K562 (cell line): ENCODE results near the gene ASMTL. TPM values are rescaled to one million over a fixed set of nuclear protein-coding genes. Genes with fewer than 3 reads are reported as not detected.
A peak's percentile ranks its signal among the peaks of the same experiment; 100 is the strongest.

Experiments used
- ATAC-seq: fragments of 200-7000 bp; cut with Tn5 transposase; 3 replicates; pipeline ENCODE4 v1.9.1; 2020; ENCODE audit warnings: moderate library complexity
- BruUV-seq: library from RNA; stranded (reverse); fragments of 400-500 nt; replicated peaks from 2 replicates; lab custom pipeline; 2021; lab: Mats Ljungman, UMichigan
- CTCF ChIA-PET: fragments of 300-600 bp; formaldehyde crosslinking; extraction: SDS; loops from one replicate; lab custom pipeline; 2021; ENCODE audit warnings: low intra/inter-chr PET ratio; lab: Yijun Ruan, JAX
- POLR2A ChIA-PET: fragments of 300-600, 350-650 bp; sonication (Branson Sonifier 250); formaldehyde crosslinking; extraction: SDS; loops from one replicate; lab custom pipeline; 2021; ENCODE audit warnings: antibody characterized with exemption, inconsistent platforms; lab: Yijun Ruan, JAX
- DNase-seq, 4 experiments: peaks; one replicate each; pipeline versions ENCODE4 v3.0.0 to v3.0.0-alpha.2; 2011 to 2018; ENCODE audit warnings: low spot score in 3 of 4, mixed read lengths in 3 of 4; ENCODE audit errors: extremely low read depth in 1 of 4
- FAIRE-seq: peaks from 2 replicates; lab custom pipeline; 2011; peaks lifted over from hg19 to GRCh38; lab: Jason Lieb, UNC
- H2AFZ ChIP-seq: 2 replicates; pipeline ENCODE4 v1.6.0; 2011; ENCODE audit warnings: low read depth, low read length, control low read depth, inconsistent platforms
- H3K27ac ChIP-seq: fragments of 200-600 bp; 3 replicates; pipeline ENCODE4 v1.8.0; 2011; ENCODE audit warnings: low read depth, mild to moderate bottlenecking, control low read depth, inconsistent platforms, low read length, moderate library complexity, mixed read lengths; ENCODE audit errors: extremely low read depth
- H3K27me3 ChIP-seq, 2 experiments: fragments of 300-600 bp in 1 of 2; 2 replicates in 1 of 2; 3 replicates in 1 of 2; pipeline versions ENCODE4 v1.6.0 to v1.8.0; 2011; ENCODE audit warnings: inconsistent platforms in 2 of 2, low read length in 2 of 2, mild to moderate bottlenecking in 1 of 2, mixed read lengths in 1 of 2, moderate library complexity in 1 of 2; ENCODE audit not compliant: control insufficient read depth in 2 of 2, insufficient read depth in 2 of 2
- H3K36me3 ChIP-seq: fragments of 300-600 bp; 3 replicates; pipeline ENCODE4 v1.8.0; 2011; ENCODE audit warnings: mild to moderate bottlenecking, low read length, inconsistent platforms; ENCODE audit not compliant: control insufficient read depth, insufficient read depth
- H3K4me1 ChIP-seq, 2 experiments: fragments of 200-600 bp in 1 of 2; replicated peaks in 1 of 2; 2 replicates in 1 of 2; 3 replicates in 1 of 2; pipeline versions ENCODE4 v1.5.1 to v1.8.0; 2011; ENCODE audit warnings: inconsistent platforms in 2 of 2, low read length in 2 of 2, mild to moderate bottlenecking in 1 of 2, mixed read lengths in 1 of 2, moderate library complexity in 1 of 2; ENCODE audit not compliant: control insufficient read depth in 2 of 2, insufficient read depth in 2 of 2
- H3K4me2 ChIP-seq: 2 replicates; pipeline ENCODE4 v1.6.1; 2011; ENCODE audit warnings: low read length, control low read depth, inconsistent platforms, mixed read lengths; ENCODE audit not compliant: insufficient read depth
- H3K4me3 ChIP-seq: fragments of 200-600 bp; sonication (generic), shearing (Covaris generic); 2 replicates; pipeline ENCODE4 v1.5.1; 2016; ENCODE audit warnings: control low read depth, inconsistent platforms
- H3K79me2 ChIP-seq: fragments of 200-600 bp; 3 replicates; pipeline ENCODE4 v1.8.0; 2011; ENCODE audit warnings: low read length, inconsistent platforms; ENCODE audit not compliant: control insufficient read depth, insufficient read depth
- H3K9ac ChIP-seq, 2 experiments: 2 replicates each; pipeline versions ENCODE4 v1.6.0 to v1.6.1; 2011; ENCODE audit warnings: low read depth in 2 of 2, low read length in 2 of 2, control low read depth in 1 of 2, inconsistent platforms in 1 of 2, mild to moderate bottlenecking in 1 of 2, mixed read lengths in 1 of 2; ENCODE audit not compliant: insufficient read depth in 1 of 2
- H3K9me1 ChIP-seq: one replicate; pipeline ENCODE4 v1.6.0; 2011; ENCODE audit warnings: inconsistent platforms, mild to moderate bottlenecking, low read length, moderate library complexity; ENCODE audit not compliant: control insufficient read depth, insufficient read depth
- H3K9me3 ChIP-seq: replicated peaks from 2 replicates; pipeline ENCODE4 v1.5.1; 2011; ENCODE audit warnings: low read depth, low read length, inconsistent platforms; ENCODE audit not compliant: control insufficient read depth, insufficient read depth
- H4K20me1 ChIP-seq: replicated peaks from 2 replicates; pipeline ENCODE4 v1.6.1; 2011; ENCODE audit warnings: low read length, inconsistent platforms, mixed read lengths; ENCODE audit not compliant: control insufficient read depth, insufficient read depth
- BHLHE40 ChIP-seq: IDR thresholded peaks from 2 replicates; pipeline ENCODE4 v1.6.1; 2011; ENCODE audit warnings: low read length, improper control_type of control experiment
- CBFA2T3 ChIP-seq: fragments of 450-650 bp; IDR thresholded peaks from 2 replicates; pipeline ENCODE4 v1.6.1; 2017
- HBP1 ChIP-seq: fragments of 450-650 bp; formaldehyde crosslinking; IDR thresholded peaks from 2 replicates; pipeline ENCODE4 v1.4.0; 2022; ENCODE audit warnings: missing genetic modification characterization
- NONO ChIP-seq, 2 experiments: fragments of 200-400 bp in 1 of 2; fragments of 450-650 bp in 1 of 2; formaldehyde crosslinking in 1 of 2; IDR thresholded peaks; 2 replicates each; pipeline ENCODE4 v1.6.1; 2017; ENCODE audit warnings: low read depth in 2 of 2, mild to moderate bottlenecking in 2 of 2, moderate library complexity in 2 of 2, low read length in 1 of 2
- RFX5 ChIP-seq: IDR thresholded peaks from 2 replicates; pipeline ENCODE4 v1.6.1; 2011; ENCODE audit warnings: low read depth, mild to moderate bottlenecking, improper control_type of control experiment, low read length
- SP1 ChIP-seq: sonication (generic); formaldehyde crosslinking; IDR thresholded peaks from 2 replicates; pipeline ENCODE4 v1.8.1; 2022; ENCODE audit warnings: mild to moderate bottlenecking, missing genetic modification reagents
- SRF ChIP-seq, 2 experiments: fragments of 250-450, 450-650 bp in 1 of 2; sonication (Bioruptor Pico) in 1 of 2; sonication (generic) in 1 of 2; formaldehyde crosslinking; IDR thresholded peaks; 2 replicates each; pipeline versions ENCODE4 v1.5.0 to v1.5.1; 2020 to 2022; ENCODE audit warnings: mild to moderate bottlenecking in 1 of 2, missing genetic modification reagents in 1 of 2
- VEZF1 ChIP-seq: fragments of 200-800 bp; sonication (Bioruptor generic); IDR thresholded peaks from 2 replicates; pipeline ENCODE4 v1.6.1; 2017; ENCODE audit warnings: missing genetic modification characterization, missing compliant biosample characterization
- ZNF696 ChIP-seq: fragments of 250-450 bp; sonication (Bioruptor Pico); conservative IDR thresholded peaks from 2 replicates; pipeline ENCODE4 v1.4.0; 2020; ENCODE audit warnings: mild to moderate bottlenecking, moderate library complexity
- ZNF740 ChIP-seq, 3 experiments: fragments of 200-800 bp in 1 of 3; sonication (Bioruptor generic) in 1 of 3; sonication (generic) in 1 of 3; formaldehyde crosslinking in 1 of 3; IDR thresholded peaks; 2 replicates each; pipeline versions ENCODE4 v1.6.1 to v1.8.0; 2016 to 2022; ENCODE audit warnings: mild to moderate bottlenecking in 2 of 3, missing compliant biosample characterization in 2 of 3, missing genetic modification characterization in 2 of 3, missing genetic modification reagents in 1 of 3
- WGBS: fragments of 100-300 bp; shearing (Covaris generic); methylation state at CpG from one replicate; pipeline ENCODE4 v1.1.6; 2016; ENCODE audit warnings: low coverage, mixed read lengths; ENCODE audit not compliant: insufficient coverage; ENCODE audit errors: missing lambda C conversion rate; 5-methylcytosine and 5-hydroxymethylcytosine counted together
- in situ Hi-C: fragments of 300-500 bp; cut with MboI; formaldehyde crosslinking; loops from 4 replicates; pipeline ENCODE4 v1.15.0; 2018; ENCODE audit warnings: inconsistent platforms, mixed read lengths
- intact Hi-C: fragments of 100-400 bp; cut with micrococcal nuclease; formaldehyde crosslinking; loops from 2 replicates; pipeline ENCODE4 v1.14.2; 2022
- polyA plus RNA-seq, 8 experiments: library from polyadenylated mRNA; depleted of rRNA in 4 of 8; stranded (reverse) in 5 of 8; unstranded in 3 of 8; fragments of >200 nt; fragmentation: Nextera tagmentation in 2 of 8; fragmentation: Illumina TruSeq in 1 of 8; extraction: Ambion mirVana in 2 of 8; extraction: Trizol in 1 of 8; gene quantifications; 2 replicates each; pipeline versions ENCODE4 v1.2.1 to v1.2.3, GENCODE V29; 2011 to 2014; ENCODE audit warnings: inconsistent platforms in 1 of 8, missing spikeins in 1 of 8
- total RNA-seq, 7 experiments: library from RNA; depleted of rRNA in 6 of 7; stranded (reverse); fragments of >200 nt in 6 of 7; fragmentation: Illumina TruSeq in 2 of 7; extraction: Trizol in 2 of 7; gene quantifications; 2 replicates each; pipeline versions ENCODE4 v1.2.1 to v1.2.3, GENCODE V29; 2011 to 2021; ENCODE audit warnings: low replicate concordance in 1 of 7

ASMTL gene
- total and polyA plus RNA-seq, 9 of the 15 experiments (the other 6 are each of a cell fraction or from before 2014, with no cell fraction given), result 0.56 to 20.6 (median 7.6) TPM

GRCh38 chrX:1393871-1394615 lies 58.7 kb downstream of the ASMTL start (continued):
- TF ChIP-seq HBP1 (CRISPR knock-in tag), result 0 out of 2 replicates have a peak, but pooled peaks have one; percentile 82

GRCh38 chrX:1392376-1393068 lies 60.2 kb downstream of the ASMTL start:
- peak overlapping the region; percentile 78 for H2AFZ ChIP-seq
- H3K4me1 ChIP-seq, result peaks cover 0 to 47% of the 10 kb centered on the region in 2 experiments; a peak in 4 of 5 replicates
- peak overlapping the region; percentile 73 for H3K4me2 ChIP-seq
- H3K9ac ChIP-seq, result peak overlapping the region; percentile 96 to 98
- no TSS peak for BruUV-seq
- H3K27me3 ChIP-seq, result no peaks in the 10 kb centered on the region
- no CpG with 5 or more reads among the region's 76 CpGs for WGBS
- DNase-seq, result peak; percentile 46 to 75 (median 49)
- POLR2A ChIA-PET, result no interaction called here
- H3K36me3 ChIP-seq, result peaks cover 39% of the 10 kb centered on the region; the same call in 2 of the 3 replicates
- intact Hi-C loops, result no loop called here
- peak; percentile 55 for ATAC-seq
- in situ Hi-C loops, result no loop called here
- H3K79me2 ChIP-seq, result peaks cover 58% of the 10 kb centered on the region
- H3K27ac ChIP-seq, result peak overlapping the region; percentile 99
- H3K9me3 ChIP-seq, result no peaks in the 10 kb centered on the region
- peak overlapping the region; percentile 86 for H3K4me3 ChIP-seq
- FAIRE-seq, result no peak
- CTCF ChIA-PET, result no interaction called here
- peaks cover 36% of the 10 kb centered on the region for H4K20me1 ChIP-seq
- H3K9me1 ChIP-seq, result peaks cover 8% of the 10 kb centered on the region
- TF ChIP-seq ZNF740 (CRISPR knock-in tag; IDR thresholded peaks at IDR 0.05) (peak; percentile 96), ZNF740 (tag; IDR thresholded peaks at IDR 0.05) (peak; percentile 21 to 89; a peak in 2 of 4 replicates), SP1 (peak; percentile 91; the same call in 1 of the 2 replicates), BHLHE40 (peak; percentile 20; the same call in 1 of the 2 replicates), VEZF1 (peak; percentile 93), CBFA2T3 (no peak), NONO (IDR thresholded peaks at IDR 0.05; ENCODE audit: low read depth in 2 of 2, low read length in 1 of 2) (peak; percentile 5 to 64; a peak in 1 of 4 replicates), ZNF696 (CRISPR knock-in tag) (no peak), SRF (CRISPR knock-in tag; IDR thresholded peaks at IDR 0.05) (no peak), RFX5 (no peak)
